ENCODE measurements around the gene HDAC9. TPM values are rescaled to one million over a fixed set of nuclear protein-coding genes. Genes with fewer than 3 reads are reported as not detected.

HDAC9 gene
- total RNA-seq, 1 experiment from 2014 or later = 17.1 TPM

- TF ChIP-seq SIN3A (IDR thresholded peaks at IDR 0.05; ENCODE audit: borderline replicate concordance, insufficient read depth, low read depth, low read length) = no peak
- TF ChIP-seq, protein P1, sequence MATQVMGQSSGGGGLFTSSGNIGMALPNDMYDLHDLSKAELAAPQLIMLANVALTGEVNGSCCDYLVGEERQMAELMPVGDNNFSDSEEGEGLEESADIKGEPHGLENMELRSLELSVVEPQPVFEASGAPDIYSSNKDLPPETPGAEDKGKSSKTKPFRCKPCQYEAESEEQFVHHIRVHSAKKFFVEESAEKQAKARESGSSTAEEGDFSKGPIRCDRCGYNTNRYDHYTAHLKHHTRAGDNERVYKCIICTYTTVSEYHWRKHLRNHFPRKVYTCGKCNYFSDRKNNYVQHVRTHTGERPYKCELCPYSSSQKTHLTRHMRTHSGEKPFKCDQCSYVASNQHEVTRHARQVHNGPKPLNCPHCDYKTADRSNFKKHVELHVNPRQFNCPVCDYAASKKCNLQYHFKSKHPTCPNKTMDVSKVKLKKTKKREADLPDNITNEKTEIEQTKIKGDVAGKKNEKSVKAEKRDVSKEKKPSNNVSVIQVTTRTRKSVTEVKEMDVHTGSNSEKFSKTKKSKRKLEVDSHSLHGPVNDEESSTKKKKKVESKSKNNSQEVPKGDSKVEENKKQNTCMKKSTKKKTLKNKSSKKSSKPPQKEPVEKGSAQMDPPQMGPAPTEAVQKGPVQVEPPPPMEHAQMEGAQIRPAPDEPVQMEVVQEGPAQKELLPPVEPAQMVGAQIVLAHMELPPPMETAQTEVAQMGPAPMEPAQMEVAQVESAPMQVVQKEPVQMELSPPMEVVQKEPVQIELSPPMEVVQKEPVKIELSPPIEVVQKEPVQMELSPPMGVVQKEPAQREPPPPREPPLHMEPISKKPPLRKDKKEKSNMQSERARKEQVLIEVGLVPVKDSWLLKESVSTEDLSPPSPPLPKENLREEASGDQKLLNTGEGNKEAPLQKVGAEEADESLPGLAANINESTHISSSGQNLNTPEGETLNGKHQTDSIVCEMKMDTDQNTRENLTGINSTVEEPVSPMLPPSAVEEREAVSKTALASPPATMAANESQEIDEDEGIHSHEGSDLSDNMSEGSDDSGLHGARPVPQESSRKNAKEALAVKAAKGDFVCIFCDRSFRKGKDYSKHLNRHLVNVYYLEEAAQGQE (IDR thresholded peaks at IDR 0.05; ENCODE audit: insufficient read depth in 1 of 2, low read depth in 2 of 2, low read length in 1 of 2) = no peak
- TF ChIP-seq TCF7L2 (IDR thresholded peaks at IDR 0.05; ENCODE audit: low read depth, low read length) = no peak
- TF ChIP-seq POLR2AphosphoS5 (IDR thresholded peaks at IDR 0.05; ENCODE audit: low read depth, low read length) = no peak
- in situ Hi-C loops (cut with HindIII; ENCODE audit: low pct_unique_long_range_greater_than_20kb, low sequenced_read_pairs) (no loop called here), intact Hi-C loops (cut with micrococcal nuclease; ENCODE audit: unreplicated experiment) (no loop called here)
- H3K4me1 ChIP-seq (ENCODE audit: control insufficient read depth, insufficient read depth, low read length) = no peaks in the 10 kb centered on the region
- CTCF ChIA-PET = no interaction called here
- no peak for ATAC-seq
- no peak overlapping the region for H3K4me3 ChIP-seq (ENCODE audit: low read depth in 2 of 2, low read length in 2 of 2)
- POLR2A ChIA-PET = no interaction called here
- DNase-seq (ENCODE audit: low read depth, low spot score) = no peak
- no TSS peak for BruUV-seq (replicated peaks)
- no peaks in the 10 kb centered on the region for H3K36me3 ChIP-seq (ENCODE audit: control insufficient read depth, insufficient read depth, low read length)
- no peaks in the 10 kb centered on the region for H3K27me3 ChIP-seq (ENCODE audit: control insufficient read depth, insufficient read depth, low read length)
- H3K9me3 ChIP-seq (ENCODE audit: control insufficient read depth, insufficient read depth, low read depth, low read length) = no peaks in the 10 kb centered on the region
- H3K27ac ChIP-seq (ENCODE audit: low read length) = no peak overlapping the region
Measured at GRCh38 chr7:18756378-18757050, 261.0 kb downstream of the HDAC9 start.

DNA sequence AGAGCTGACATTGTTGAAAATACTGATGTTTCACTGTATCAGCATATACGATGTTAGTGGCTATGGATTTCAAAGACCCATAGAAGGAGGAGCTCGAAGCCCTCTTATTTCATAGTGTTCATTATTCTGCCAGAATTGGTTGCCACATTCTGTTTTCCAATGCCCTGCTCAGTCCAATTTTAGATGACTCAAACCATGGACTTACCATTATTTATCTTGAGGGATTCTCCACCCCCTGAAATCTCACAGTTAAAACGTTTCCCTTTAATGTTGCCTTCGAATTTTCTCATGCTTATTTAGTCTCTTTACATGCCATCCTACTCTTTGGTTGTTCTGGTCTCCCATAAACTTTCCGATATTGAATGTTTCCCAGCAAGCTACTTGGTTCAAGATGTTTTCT lies 264.5 kb downstream of the HDAC9 start:
- Histone ChIP-seq H3K4me1 (ENCODE audit: control insufficient read depth, insufficient read depth, low read length) (no peaks in the 10 kb centered on the region), H3K36me3 (ENCODE audit: control insufficient read depth, insufficient read depth, low read length) (no peaks in the 10 kb centered on the region; the same call in 1 of the 2 replicates), H3K9me3 (ENCODE audit: control insufficient read depth, insufficient read depth, low read depth, low read length) (no peaks in the 10 kb centered on the region), H3K27ac (ENCODE audit: low read length) (no peak overlapping the region), H3K4me3 (ENCODE audit: low read depth in 2 of 2, low read length in 2 of 2) (no peak overlapping the region), H3K27me3 (ENCODE audit: control insufficient read depth, insufficient read depth, low read length) (no peaks in the 10 kb centered on the region)
- ATAC-seq = no peak
- no TSS peak for BruUV-seq (replicated peaks)
- ChIA-PET POLR2A (no interaction called here), CTCF (no interaction called here)
- TF ChIP-seq SIN3A (IDR thresholded peaks at IDR 0.05; ENCODE audit: borderline replicate concordance, insufficient read depth, low read depth, low read length) (no peak), TCF7L2 (IDR thresholded peaks at IDR 0.05; ENCODE audit: low read depth, low read length) (no peak), CTCF (IDR thresholded peaks at IDR 0.05) (no peak), POLR2AphosphoS5 (IDR thresholded peaks at IDR 0.05; ENCODE audit: low read depth, low read length) (no peak)
- TF ChIP-seq, protein P1 (IDR thresholded peaks at IDR 0.05; ENCODE audit: insufficient read depth in 1 of 2, low read depth in 2 of 2, low read length in 1 of 2) = no peak
- intact Hi-C loops (cut with micrococcal nuclease; ENCODE audit: unreplicated experiment) = no loop called here
- no peak for DNase-seq (ENCODE audit: low read depth, low spot score)
- in situ Hi-C loops (cut with HindIII; ENCODE audit: low pct_unique_long_range_greater_than_20kb, low sequenced_read_pairs) = no loop called here
